B cell (primary cell): ENCODE data around the gene TRIM47.

ENCODE experiments used
- EZH2 ChIP-seq: IDR thresholded peaks from 2 replicates; pipeline ENCODE4 v1.6.1; 2012; ENCODE audit warnings: borderline replicate concordance, low read depth, mild to moderate bottlenecking, moderate library complexity, low read length; ENCODE audit not compliant: insufficient read depth, poor library complexity, severe bottlenecking
- TF ChIP-seq, protein P1 (sequence below): fragments of 200-600 bp; IDR thresholded peaks from one replicate; pipeline ENCODE4 v1.8.0; 2022; ENCODE audit warnings: antibody characterized with exemption, mild to moderate bottlenecking

DNA sequence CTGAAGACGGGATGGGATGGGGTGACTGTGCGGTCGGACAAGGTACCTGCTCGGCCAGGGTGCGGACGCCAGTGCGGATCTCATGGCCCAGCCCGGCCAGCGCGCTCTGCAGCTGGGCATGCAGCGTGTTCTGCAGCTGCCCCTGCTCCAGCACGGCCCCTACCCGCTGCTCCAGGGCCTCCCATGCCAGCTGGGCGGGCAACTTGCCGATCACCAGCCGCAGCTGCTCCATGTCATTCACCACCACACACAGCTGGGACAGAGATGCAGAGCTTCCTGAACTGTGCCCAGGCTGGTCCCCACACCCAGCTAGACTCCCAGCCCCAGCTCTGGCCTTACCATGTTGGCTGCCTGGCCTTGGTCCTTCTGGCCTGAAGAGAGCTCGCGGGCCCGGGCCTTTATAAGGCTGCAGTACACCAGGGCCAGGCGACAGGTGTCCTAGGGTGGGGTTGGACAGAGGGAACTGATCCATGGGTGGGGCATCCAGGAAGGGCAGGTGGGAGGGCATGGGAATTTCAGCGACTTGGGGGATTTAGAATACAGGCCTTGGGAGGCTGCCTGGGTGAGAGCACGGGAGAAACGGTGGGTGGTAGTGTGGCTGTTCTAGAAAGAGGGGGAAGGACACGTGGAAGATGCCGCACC is 44.0 kb downstream of the TRIM47 start:
- TF ChIP-seq, protein P1, sequence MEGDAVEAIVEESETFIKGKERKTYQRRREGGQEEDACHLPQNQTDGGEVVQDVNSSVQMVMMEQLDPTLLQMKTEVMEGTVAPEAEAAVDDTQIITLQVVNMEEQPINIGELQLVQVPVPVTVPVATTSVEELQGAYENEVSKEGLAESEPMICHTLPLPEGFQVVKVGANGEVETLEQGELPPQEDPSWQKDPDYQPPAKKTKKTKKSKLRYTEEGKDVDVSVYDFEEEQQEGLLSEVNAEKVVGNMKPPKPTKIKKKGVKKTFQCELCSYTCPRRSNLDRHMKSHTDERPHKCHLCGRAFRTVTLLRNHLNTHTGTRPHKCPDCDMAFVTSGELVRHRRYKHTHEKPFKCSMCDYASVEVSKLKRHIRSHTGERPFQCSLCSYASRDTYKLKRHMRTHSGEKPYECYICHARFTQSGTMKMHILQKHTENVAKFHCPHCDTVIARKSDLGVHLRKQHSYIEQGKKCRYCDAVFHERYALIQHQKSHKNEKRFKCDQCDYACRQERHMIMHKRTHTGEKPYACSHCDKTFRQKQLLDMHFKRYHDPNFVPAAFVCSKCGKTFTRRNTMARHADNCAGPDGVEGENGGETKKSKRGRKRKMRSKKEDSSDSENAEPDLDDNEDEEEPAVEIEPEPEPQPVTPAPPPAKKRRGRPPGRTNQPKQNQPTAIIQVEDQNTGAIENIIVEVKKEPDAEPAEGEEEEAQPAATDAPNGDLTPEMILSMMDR, result no peak
- no peak for TF ChIP-seq EZH2
